K562 (cell line): ENCODE measurements around the gene LHCGR.

ENCODE experiments used
- CREM ChIP-seq: IDR thresholded peaks from 2 replicates; pipeline ENCODE4 v1.6.1; 2014; ENCODE audit warnings: antibody characterized with exemption, low read depth
- CTCF ChIP-seq, 3 experiments: IDR thresholded peaks in 2 of 3; conservative IDR thresholded peaks in 1 of 3; 2 replicates each; pipeline ENCODE4 v1.5.1; 2011 to 2012; ENCODE audit warnings: low read length in 3 of 3, mild to moderate bottlenecking in 3 of 3, control low read depth in 2 of 3, improper control_type of control experiment in 1 of 3, inconsistent platforms in 1 of 3, low read depth in 1 of 3, mixed read lengths in 1 of 3, moderate library complexity in 1 of 3; ENCODE audit not compliant: insufficient read depth in 2 of 3
- EZH2 ChIP-seq: IDR thresholded peaks from 2 replicates; pipeline ENCODE4 v1.6.1; 2012; ENCODE audit warnings: low read depth, mild to moderate bottlenecking, inconsistent platforms, low read length, borderline replicate concordance
- NFIX ChIP-seq: fragments of 250-450 bp; sonication (Bioruptor Pico); IDR thresholded peaks from 2 replicates; pipeline ENCODE4 v1.4.0; 2020; ENCODE audit warnings: low read depth, mild to moderate bottlenecking, moderate library complexity
- POLR2A ChIP-seq: fragments of 450-650 bp; conservative IDR thresholded peaks from 2 replicates; pipeline ENCODE4 v1.6.1; 2016
- POLR2AphosphoS5 ChIP-seq: IDR thresholded peaks from 2 replicates; pipeline ENCODE4 v1.6.1; 2011; ENCODE audit warnings: mild to moderate bottlenecking, low read depth, low read length, moderate library complexity; ENCODE audit not compliant: control insufficient read depth, insufficient read depth
- SMC3 ChIP-seq: conservative IDR thresholded peaks from 2 replicates; pipeline ENCODE4 v1.6.1; 2011; ENCODE audit warnings: low read depth, low read length, improper control_type of control experiment; ENCODE audit not compliant: insufficient read depth
- SRF ChIP-seq, 2 experiments: fragments of 250-450, 450-650 bp in 1 of 2; sonication (Bioruptor Pico) in 1 of 2; sonication (generic) in 1 of 2; formaldehyde crosslinking; IDR thresholded peaks; 2 replicates each; pipeline versions ENCODE4 v1.5.0 to v1.5.1; 2020 to 2022; ENCODE audit warnings: mild to moderate bottlenecking in 1 of 2, missing genetic modification reagents in 1 of 2
- ZNF263 ChIP-seq: sonication (generic); formaldehyde crosslinking; IDR thresholded peaks from 2 replicates; pipeline ENCODE4 v1.8.0; 2022; ENCODE audit warnings: mild to moderate bottlenecking, missing genetic modification reagents, borderline replicate concordance

- TF ChIP-seq POLR2AphosphoS5 (no peak), POLR2A (no peak), SRF (CRISPR knock-in tag; IDR thresholded peaks at IDR 0.05) (no peak), EZH2 (no peak), CTCF (IDR thresholded peaks at IDR 0.05 in 2 of 3, conservative IDR thresholded peaks at IDR 0.05 in 1 of 3; ENCODE audit: insufficient read depth in 2 of 3, low read depth in 1 of 3, low read length in 3 of 3) (no peak), ZNF263 (CRISPR knock-in tag) (no peak), NFIX (CRISPR knock-in tag) (no peak), SMC3 (no peak), CREM (no peak)
Measured at GRCh38 chr2:48674933-48675332, 80.6 kb downstream of the LHCGR start.
